HL-60 (cell line): ENCODE results near the gene RGSL1.

Experiments used
- CTCF ChIP-seq: IDR thresholded peaks from one replicate; pipeline ENCODE4 v1.5.1; 2011; ENCODE audit warnings: low read length, control low read depth, inconsistent platforms; ENCODE audit not compliant: insufficient read depth
- POLR2AphosphoS5 ChIP-seq: IDR thresholded peaks from 2 replicates; pipeline ENCODE4 v1.6.1; 2012; ENCODE audit warnings: low read depth

- no peak for TF ChIP-seq POLR2AphosphoS5
- TF ChIP-seq CTCF, result no peak
Measured at GRCh38 chr1:182413969-182414368, 36.0 kb upstream of the RGSL1 start.
